Dermis microvascular lymphatic vessel endothelial cell (primary cell): ENCODE measurements around the gene LRBA. TPM values are rescaled to one million over a fixed set of nuclear protein-coding genes. Genes with fewer than 3 reads are reported as not detected.

Experiments
- DNase-seq, 2 donors: peaks; one replicate each; pipeline versions ENCODE4 v3.0.0 to v3.0.0-alpha.2; 2010; ENCODE audit warnings: low read depth in 2 of 2
- total RNA-seq: library from RNA; depleted of rRNA; stranded (reverse); fragments of >200 nt; gene quantifications from 2 replicates; pipeline ENCODE4 v1.2.1, GENCODE V29; 2014

Gene LRBA
- total RNA-seq, 1 donor from 2014 or later, result 53.9 TPM

DNA sequence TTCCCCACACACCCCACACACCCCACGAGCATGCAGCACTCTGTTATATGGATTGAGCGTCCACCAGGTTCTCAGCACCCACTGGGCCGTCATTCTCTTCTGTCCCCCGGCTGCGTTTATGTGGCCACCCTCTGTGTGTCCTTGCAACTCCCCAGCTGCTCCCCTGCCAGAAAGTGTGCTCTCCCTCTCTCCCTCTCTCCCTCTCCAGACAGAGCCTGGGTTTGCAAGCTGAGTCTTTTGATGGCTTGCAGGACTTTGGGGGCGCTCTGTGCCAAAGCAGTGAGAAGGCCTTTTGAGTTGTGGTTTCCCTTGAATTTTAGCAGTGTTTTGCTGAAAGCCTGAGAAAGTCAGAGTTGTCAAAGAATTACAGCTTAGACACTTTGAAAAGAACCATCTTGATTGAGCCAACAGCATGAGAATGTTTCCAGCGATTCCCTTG, 763.3 kb downstream of the LRBA start:
- DNase-seq, result no peak

GRCh38 chr4:150250998-150251651, 764.0 kb downstream of the LRBA start:
- no peak for DNase-seq

- no peak for DNase-seq
These were observed 764.6 kb downstream of the LRBA start for GRCh38 chr4:150250293-150250997.

GRCh38 chr4:150248181-150248580, 766.9 kb downstream of the LRBA start:
- no peak for DNase-seq

GRCh38 chr4:150247184-150247583, 767.9 kb downstream of the LRBA start:
- DNase-seq, result no peak

- no peak for DNase-seq
These were observed 770.5 kb downstream of the LRBA start for GRCh38 chr4:150244600-150244999.

GRCh38 chr4:150243932-150244331, 771.2 kb downstream of the LRBA start:
- no peak for DNase-seq

GRCh38 chr4:150242820-150243458, 772.1 kb downstream of the LRBA start:
- peak; percentile 17 to 61 for DNase-seq

- DNase-seq, result no peak
These were observed 775.1 kb downstream of the LRBA start for GRCh38 chr4:150240011-150240410.

- DNase-seq, result no peak
These were observed 776.5 kb downstream of the LRBA start for GRCh38 chr4:150238591-150238990.

- DNase-seq, result peak in 1 of 2 donors; percentile 87
These were observed 777.8 kb downstream of the LRBA start for GRCh38 chr4:150237110-150237872.

DNA sequence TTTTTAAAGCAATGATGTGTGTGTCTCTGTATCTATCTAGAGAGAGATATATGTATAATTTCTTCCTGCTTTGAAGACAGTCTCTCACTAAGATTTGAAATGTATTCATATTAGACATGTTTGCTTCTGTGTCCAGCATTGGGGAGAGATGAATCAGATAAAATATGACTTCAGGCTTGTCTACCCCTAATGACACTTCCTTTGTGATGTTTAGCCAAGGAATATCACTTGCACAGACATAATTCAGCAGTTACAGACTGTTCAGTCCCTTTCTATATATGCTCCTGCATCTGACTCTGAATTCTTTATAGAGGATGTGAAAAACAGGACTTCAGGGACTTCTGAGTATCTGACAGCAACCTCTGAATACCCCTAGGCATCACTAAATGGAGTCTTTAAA, 778.5 kb downstream of the LRBA start:
- DNase-seq, result peak in 1 of 2 donors; percentile 36

DNA sequence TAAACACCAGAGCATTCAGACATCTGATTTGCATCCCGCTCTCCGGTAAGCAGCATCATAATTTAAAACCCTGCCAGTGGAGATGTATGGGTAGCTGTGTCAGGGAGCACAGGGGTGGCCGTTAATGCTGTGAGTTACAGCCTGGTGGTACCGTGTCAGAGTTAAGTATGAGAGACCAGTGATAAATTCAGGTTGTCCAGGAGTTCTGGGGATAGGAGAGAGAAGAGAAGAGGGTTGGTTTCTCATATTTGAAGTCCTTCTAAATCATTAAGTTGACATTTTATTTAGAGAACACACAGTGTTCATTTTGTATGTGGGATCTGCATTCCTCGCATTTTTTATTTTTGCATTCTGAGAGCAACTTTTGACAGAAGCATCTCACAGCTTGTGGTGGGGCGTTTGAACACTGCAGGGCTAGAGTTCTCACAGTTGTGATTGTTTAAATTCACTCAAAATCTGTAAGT, 779.2 kb downstream of the LRBA start:
- DNase-seq, result no peak

DNA sequence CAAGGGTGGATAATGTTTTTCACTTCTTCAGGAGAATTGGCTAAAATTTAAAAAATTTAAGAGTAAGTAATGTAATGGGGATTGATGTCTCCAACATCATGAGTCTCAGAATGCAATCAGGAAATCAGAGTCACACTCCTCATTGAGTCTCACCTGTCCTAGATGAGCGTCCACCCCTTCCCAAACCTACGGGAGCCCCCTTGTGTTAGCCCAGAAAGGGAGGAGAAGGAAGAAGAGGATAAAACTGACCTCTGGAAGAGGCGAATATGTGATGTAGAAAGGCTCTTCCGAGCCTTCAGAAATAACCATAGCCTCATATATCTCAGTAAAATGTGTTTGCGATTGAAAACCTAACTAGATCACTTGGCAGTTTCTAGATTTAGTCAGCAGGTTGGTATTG, 779.8 kb downstream of the LRBA start:
- DNase-seq, result no peak

DNA sequence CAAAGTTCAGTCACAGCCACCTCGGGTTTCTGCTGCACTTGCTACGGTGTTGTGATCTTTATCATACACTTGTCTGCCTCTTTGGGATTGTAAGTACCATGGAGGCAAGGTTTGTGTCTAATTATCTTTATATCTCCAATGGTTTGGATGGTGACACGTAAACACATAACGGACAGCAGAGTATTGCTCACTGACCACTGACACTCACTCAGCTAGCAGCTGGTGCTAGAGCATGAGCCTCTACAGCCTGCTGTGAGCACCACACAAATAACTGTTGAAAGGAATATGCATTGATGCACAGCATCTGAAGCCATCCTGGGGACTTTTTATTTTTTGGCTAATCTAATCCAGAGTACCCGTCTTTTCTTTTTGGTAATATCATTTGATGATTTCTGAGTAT, 780.8 kb downstream of the LRBA start:
- DNase-seq, result no peak

DNA sequence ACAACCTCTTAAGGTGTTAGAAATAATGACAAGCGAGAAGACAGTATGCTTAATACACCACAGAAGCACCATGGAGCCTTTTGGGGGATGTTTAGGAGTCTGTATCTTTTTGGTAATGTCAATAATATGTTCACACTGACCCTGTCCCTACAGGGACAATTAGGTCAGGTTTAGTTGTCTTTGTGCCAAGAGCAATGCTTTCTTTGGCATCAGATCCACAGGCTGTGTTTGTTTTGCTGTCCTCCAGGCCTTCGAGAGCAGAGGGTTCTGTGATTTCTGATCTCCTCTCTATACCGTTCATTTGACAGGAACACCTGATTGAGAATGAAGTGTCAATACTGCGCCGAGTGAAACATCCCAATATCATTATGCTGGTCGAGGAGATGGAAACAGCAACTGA, 783.1 kb downstream of the LRBA start:
- peak; percentile 76 to 88 for DNase-seq

- DNase-seq, result peak in 1 of 2 donors; percentile 17
These were observed 783.8 kb downstream of the LRBA start for GRCh38 chr4:150231107-150231770.

DNA sequence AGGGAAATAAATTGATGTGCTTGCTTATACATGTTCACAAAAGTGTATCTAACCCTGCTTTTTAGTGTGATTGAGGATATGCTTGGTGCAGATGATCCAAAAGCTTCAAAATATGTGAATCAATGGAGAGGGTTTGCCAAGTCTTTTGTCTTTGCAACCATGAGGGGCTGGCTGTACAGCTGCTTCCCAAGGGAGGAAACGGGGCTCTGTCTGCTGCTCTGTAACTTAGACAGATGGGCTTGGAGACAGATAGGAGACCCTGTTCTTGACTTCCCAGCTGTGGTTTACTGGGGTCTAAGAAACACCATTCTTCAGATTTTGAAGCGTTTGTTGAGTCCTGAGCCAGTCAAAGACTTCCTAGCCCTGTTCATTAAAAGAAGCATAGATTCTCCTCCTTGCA, 784.5 kb downstream of the LRBA start:
- DNase-seq, result peak in 1 of 2 donors; percentile 22

- DNase-seq, result peak in 1 of 2 donors; percentile 68
These were observed 785.6 kb downstream of the LRBA start for GRCh38 chr4:150229520-150229919.

GRCh38 chr4:150224896-150225591, 790.0 kb downstream of the LRBA start:
- DNase-seq, result peak in 1 of 2 donors; percentile 41

GRCh38 chr4:150219841-150220240, 795.2 kb downstream of the LRBA start:
- no peak for DNase-seq
